Neural progenitor cell (in vitro differentiated cells): Measurements from ENCODE around the gene LRRC47. TPM values are rescaled to one million over a fixed set of nuclear protein-coding genes. Genes with fewer than 3 reads are reported as not detected.

ENCODE experiments used
- DNase-seq: peaks from one replicate; pipeline ENCODE4 v3.0.0-alpha.2; 2016; ENCODE audit warnings: low spot score
- H2AFZ ChIP-seq: fragments of 200-600 bp; sonication (generic); replicated peaks from 2 replicates; pipeline ENCODE4 v1.6.1; 2016; ENCODE audit warnings: antibody characterized with exemption
- H3F3A ChIP-seq: fragments of 200-600 bp; sonication (generic); 2 replicates; pipeline ENCODE4 v1.6.1; 2016; ENCODE audit warnings: antibody characterized with exemption, low read depth
- H3K27ac ChIP-seq: fragments of 200-600 bp; sonication (generic); 2 replicates; pipeline ENCODE4 v1.5.1; 2016; ENCODE audit warnings: mild to moderate bottlenecking
- H3K27me3 ChIP-seq: fragments of 200-600 bp; sonication (generic); 2 replicates; pipeline ENCODE4 v1.6.1; 2016; ENCODE audit warnings: mild to moderate bottlenecking, moderate library complexity
- H3K36me3 ChIP-seq: fragments of 200-600 bp; sonication (generic); 2 replicates; pipeline ENCODE4 v1.5.1; 2016
- H3K4me1 ChIP-seq: fragments of 200-600 bp; sonication (generic); 2 replicates; pipeline ENCODE4 v1.6.1; 2016; ENCODE audit warnings: mixed run types
- H3K4me2 ChIP-seq: fragments of 200-600 bp; sonication (generic); 2 replicates; pipeline ENCODE4 v1.6.1; 2016
- H3K4me3 ChIP-seq: fragments of 200-600 bp; sonication (generic); 2 replicates; pipeline ENCODE4 v1.5.1; 2016
- H3K79me2 ChIP-seq: fragments of 200-600 bp; sonication (generic); 2 replicates; pipeline ENCODE4 v1.6.1; 2016; ENCODE audit warnings: low read depth
- H3K9ac ChIP-seq: fragments of 200-600 bp; sonication (generic); 2 replicates; pipeline ENCODE4 v1.6.1; 2016
- H3K9me3 ChIP-seq: fragments of 200-600 bp; sonication (generic); 2 replicates; pipeline ENCODE4 v1.5.1; 2016; ENCODE audit warnings: low read depth
- H4K20me1 ChIP-seq: fragments of 200-600 bp; sonication (generic); 2 replicates; pipeline ENCODE4 v1.6.1; 2016; ENCODE audit warnings: low read depth
- H3K27ac Mint-ChIP-seq: 3 replicates; pipeline ENCODE4 v1.8.0; 2021; ENCODE audit warnings: mixed read lengths
- H3K27me3 Mint-ChIP-seq: 2 replicates; pipeline ENCODE4 v1.8.0; 2022; ENCODE audit warnings: low read depth, mild to moderate bottlenecking, inconsistent platforms, moderate library complexity, mixed read lengths; ENCODE audit not compliant: insufficient read depth
- H3K36me3 Mint-ChIP-seq: 3 replicates; pipeline ENCODE4 v1.8.0; 2021; ENCODE audit warnings: mixed read lengths
- H3K4me1 Mint-ChIP-seq: 3 replicates; pipeline ENCODE4 v1.8.0; 2021; ENCODE audit warnings: mixed read lengths
- H3K4me3 Mint-ChIP-seq: 3 replicates; pipeline ENCODE4 v1.8.0; 2021; ENCODE audit warnings: mild to moderate bottlenecking, moderate library complexity, mixed read lengths
- H3K9me3 Mint-ChIP-seq: 3 replicates; pipeline ENCODE4 v1.8.0; 2020; ENCODE audit warnings: mixed read lengths
- CTCF ChIP-seq: fragments of 200-600 bp; sonication (generic); IDR thresholded peaks from 2 replicates; pipeline ENCODE4 v1.5.1; 2017; ENCODE audit warnings: antibody characterized with exemption, mild to moderate bottlenecking
- EZH2 ChIP-seq: fragments of 200-600 bp; sonication (generic); IDR thresholded peaks from 2 replicates; pipeline ENCODE4 v1.6.1; 2017; ENCODE audit warnings: antibody characterized with exemption, mild to moderate bottlenecking, moderate library complexity
- EZH2phosphoT487 ChIP-seq: fragments of 200-600 bp; sonication (generic); IDR thresholded peaks from 2 replicates; pipeline ENCODE4 v1.6.1; 2017; ENCODE audit warnings: antibody characterized with exemption
- total RNA-seq: library from RNA; depleted of rRNA; stranded (reverse); fragments of >200 nt; gene quantifications from 2 replicates; pipeline ENCODE4 v1.2.3, GENCODE V29; 2015; ENCODE audit warnings: low replicate concordance

LRRC47 gene
- total RNA-seq, 1 donor from 2014 or later, result 51.0 TPM

- peak overlapping the region; percentile 95 for H3K4me2 ChIP-seq
- DNase-seq, result no peak
- H3K79me2 ChIP-seq, result peaks cover 17% of the 10 kb centered on the region
- no peaks in the 10 kb centered on the region for H3K9me3 ChIP-seq
- Mint-ChIP-seq H3K9me3 (no peaks in the 10 kb centered on the region), H3K4me1 (peaks cover 16% of the 10 kb centered on the region), H3K27me3 (peaks cover 6% of the 10 kb centered on the region), H3K27ac (no peak overlapping the region), H3K36me3 (peaks cover 10% of the 10 kb centered on the region), H3K4me3 (no peak overlapping the region)
- H4K20me1 ChIP-seq, result peaks cover 36% of the 10 kb centered on the region
- no peak overlapping the region for H2AFZ ChIP-seq
- H3K9ac ChIP-seq, result no peak overlapping the region
- H3K4me3 ChIP-seq, result no peak overlapping the region
- H3K27ac ChIP-seq, result no peak overlapping the region
- H3K27me3 ChIP-seq, result peaks cover 17% of the 10 kb centered on the region
- no peak for TF ChIP-seq CTCF
- H3K4me1 ChIP-seq, result peaks cover 11% of the 10 kb centered on the region
- no peaks in the 10 kb centered on the region for H3F3A ChIP-seq
- no peaks in the 10 kb centered on the region for H3K36me3 ChIP-seq
Observed at GRCh38 chr1:3744646-3745045, 51.7 kb downstream of the LRRC47 start.

DNA sequence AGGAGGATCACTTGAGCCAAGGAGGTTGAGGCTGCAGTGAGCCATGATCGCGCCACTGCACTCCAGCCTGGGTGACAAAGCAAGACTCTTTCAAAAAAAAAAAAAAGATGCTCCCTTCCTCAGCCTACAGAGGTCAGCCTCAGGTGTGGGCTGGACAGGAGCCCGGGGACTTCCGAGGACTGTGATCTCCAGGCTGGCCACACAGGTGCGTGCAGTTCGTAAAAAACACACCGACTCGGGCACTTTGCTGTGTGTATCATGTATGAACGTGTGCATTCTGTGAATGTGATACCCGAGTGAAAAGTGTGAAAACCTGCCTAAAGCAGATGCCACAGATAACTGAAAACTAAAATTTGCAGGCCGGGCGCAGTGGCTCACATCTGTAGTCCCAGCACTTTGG lies 52.5 kb downstream of the LRRC47 start:
- Mint-ChIP-seq H3K27ac (no peak overlapping the region), H3K36me3 (peaks cover 10% of the 10 kb centered on the region), H3K27me3 (peaks cover 6% of the 10 kb centered on the region), H3K4me1 (peaks cover 16% of the 10 kb centered on the region), H3K4me3 (no peak overlapping the region), H3K9me3 (no peaks in the 10 kb centered on the region)
- no peak overlapping the region for H3K4me2 ChIP-seq
- TF ChIP-seq CTCF (no peak), EZH2phosphoT487 (no peak), EZH2 (no peak)
- no peaks in the 10 kb centered on the region for H3F3A ChIP-seq
- peaks cover 11% of the 10 kb centered on the region for H3K4me1 ChIP-seq
- peaks cover 9% of the 10 kb centered on the region for H3K27me3 ChIP-seq
- peaks cover 17% of the 10 kb centered on the region for H3K79me2 ChIP-seq
- no peak overlapping the region for H2AFZ ChIP-seq
- no peak overlapping the region for H3K9ac ChIP-seq
- DNase-seq, result no peak
- H3K9me3 ChIP-seq, result no peaks in the 10 kb centered on the region
- H4K20me1 ChIP-seq, result peaks cover 36% of the 10 kb centered on the region
- no peaks in the 10 kb centered on the region for H3K36me3 ChIP-seq
- no peak overlapping the region for H3K27ac ChIP-seq
- H3K4me3 ChIP-seq, result no peak overlapping the region

GRCh38 chr1:3743421-3743820 lies 52.9 kb downstream of the LRRC47 start:
- Histone ChIP-seq H3K27ac (no peak overlapping the region), H4K20me1 (peaks cover 36% of the 10 kb centered on the region), H3F3A (no peaks in the 10 kb centered on the region), H3K36me3 (no peaks in the 10 kb centered on the region), H3K4me2 (no peak overlapping the region), H3K79me2 (peaks cover 17% of the 10 kb centered on the region), H3K27me3 (peaks cover 5% of the 10 kb centered on the region), H3K4me1 (peaks cover 11% of the 10 kb centered on the region), H2AFZ (no peak overlapping the region), H3K4me3 (no peak overlapping the region), H3K9ac (no peak overlapping the region), H3K9me3 (no peaks in the 10 kb centered on the region)
- no peak for DNase-seq
- H3K9me3 Mint-ChIP-seq, result no peaks in the 10 kb centered on the region
- peak overlapping the region; percentile 20 for H3K4me3 Mint-ChIP-seq
- H3K4me1 Mint-ChIP-seq, result peaks cover 16% of the 10 kb centered on the region
- peaks cover 6% of the 10 kb centered on the region for H3K27me3 Mint-ChIP-seq
- H3K27ac Mint-ChIP-seq, result no peak overlapping the region
- peaks cover 10% of the 10 kb centered on the region for H3K36me3 Mint-ChIP-seq
- TF ChIP-seq EZH2 (no peak), EZH2phosphoT487 (no peak), CTCF (no peak)
